Activated T-helper 1 cell treated with anti-CD3 and anti-CD28 coated beads, Interleukin-2, amount 50 U/mL, for 16 hours (primary cell): ENCODE measurements around the gene GNG11.

Experiments used
- DNase-seq, 2 donors: peaks; one replicate each; pipeline ENCODE4 v3.0.0-alpha.2; 2020; ENCODE audit warnings: low read depth in 1 of 2, low spot score in 1 of 2

The GNG11 gene

GRCh38 chr7:93921607-93922566, at the start of gene GNG11:
Gene GNG11 (plus strand): TSS chr7:93921735. CDS start chr7:93922138, 403 bp downstream.
- DNase-seq = no peak

DNA sequence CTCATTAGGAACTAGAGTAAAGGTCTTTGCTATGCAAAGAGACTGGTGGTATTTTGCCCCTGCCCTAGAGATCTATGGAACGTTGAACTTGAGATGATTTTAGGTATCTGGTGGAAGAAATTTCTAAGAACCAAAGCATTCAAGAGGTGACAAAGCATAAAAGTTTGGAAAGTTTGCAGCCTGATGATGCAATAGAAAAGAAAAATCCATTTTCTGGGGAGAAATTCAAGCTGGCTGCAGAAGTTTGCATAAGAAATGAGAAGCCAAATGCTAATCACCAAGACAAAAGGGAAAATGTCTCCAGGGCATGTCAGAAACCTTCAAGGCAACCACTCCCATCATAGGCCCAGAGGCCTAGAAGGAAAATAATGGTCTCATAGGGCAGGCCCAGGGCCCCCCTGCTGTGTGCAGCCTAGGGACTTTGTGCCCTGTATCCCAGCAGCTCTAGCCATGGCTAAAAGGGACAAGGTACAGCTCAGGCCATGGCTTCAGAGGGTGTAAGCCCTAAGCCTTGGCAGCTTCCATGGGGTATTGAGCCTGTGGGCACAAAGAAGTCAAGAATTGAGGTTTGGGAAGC, 47.4 kb upstream of the GNG11 start:
- DNase-seq = no peak

DNA sequence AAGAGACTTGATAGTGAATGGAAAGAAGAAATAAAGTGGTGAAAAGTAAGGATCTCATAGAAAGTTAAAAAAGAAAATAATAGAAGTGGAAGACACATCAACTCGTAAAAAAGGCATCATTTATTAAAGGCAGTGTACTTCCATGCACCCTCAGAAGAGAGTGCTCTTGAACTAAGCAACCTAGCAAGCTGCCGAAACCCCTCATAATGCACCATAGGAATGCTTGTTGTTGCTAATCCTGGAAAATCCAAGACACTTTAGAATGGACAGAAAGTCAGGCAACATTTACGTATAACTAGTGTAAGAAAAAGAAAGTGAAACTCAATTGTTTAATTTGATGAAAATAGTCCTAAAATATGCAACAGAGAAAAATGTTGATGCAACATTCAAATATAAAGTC, 43.8 kb upstream of the GNG11 start:
- no peak for DNase-seq

DNA sequence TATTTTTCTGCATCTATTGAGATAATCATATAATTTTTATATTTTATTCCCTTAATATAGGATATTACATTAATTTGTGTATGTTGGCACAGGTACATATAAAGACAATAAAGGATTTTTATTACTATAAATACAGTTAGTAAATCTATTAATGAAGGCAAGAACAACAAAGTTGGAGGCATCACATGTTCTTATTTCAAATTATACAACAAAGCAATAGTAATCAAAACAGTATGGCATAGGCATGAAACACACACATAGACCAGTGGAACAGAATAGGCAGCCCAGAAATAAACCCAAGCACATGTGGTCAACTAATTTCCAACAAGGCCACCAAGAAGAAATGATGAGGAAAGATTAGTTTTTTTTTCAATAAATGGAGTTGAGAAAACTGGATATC, 42.2 kb upstream of the GNG11 start:
- DNase-seq = no peak

DNA sequence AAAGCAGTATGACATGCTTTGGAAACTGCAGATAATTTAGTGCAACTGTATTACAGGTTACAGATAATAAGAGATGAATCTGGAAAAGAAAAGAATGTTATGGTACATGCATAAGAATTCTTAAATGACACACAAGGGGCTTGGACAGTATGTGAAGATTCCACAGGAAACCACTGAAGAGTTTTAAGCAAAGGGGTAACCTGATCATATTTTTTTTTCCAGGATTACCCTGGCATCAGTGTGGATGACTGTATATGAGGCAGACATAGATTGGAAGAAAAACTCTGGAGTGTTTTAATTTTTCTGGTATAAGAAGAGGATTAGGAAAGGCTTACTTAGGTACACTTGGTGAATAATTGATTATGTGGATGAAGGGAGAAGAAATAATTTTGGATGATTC, 39.1 kb upstream of the GNG11 start:
- DNase-seq = no peak

- DNase-seq = no peak
Measured at GRCh38 chr7:93883078-93883916, 38.2 kb upstream of the GNG11 start.

- no peak for DNase-seq
Measured at GRCh38 chr7:93883917-93884345, 37.6 kb upstream of the GNG11 start.

GRCh38 chr7:93884541-93884940, 37.0 kb upstream of the GNG11 start:
- DNase-seq = no peak

- DNase-seq = no peak
Measured at GRCh38 chr7:93889261-93889660, 32.3 kb upstream of the GNG11 start.

- no peak for DNase-seq
Measured at GRCh38 chr7:93890041-93890463, 31.5 kb upstream of the GNG11 start.

DNA sequence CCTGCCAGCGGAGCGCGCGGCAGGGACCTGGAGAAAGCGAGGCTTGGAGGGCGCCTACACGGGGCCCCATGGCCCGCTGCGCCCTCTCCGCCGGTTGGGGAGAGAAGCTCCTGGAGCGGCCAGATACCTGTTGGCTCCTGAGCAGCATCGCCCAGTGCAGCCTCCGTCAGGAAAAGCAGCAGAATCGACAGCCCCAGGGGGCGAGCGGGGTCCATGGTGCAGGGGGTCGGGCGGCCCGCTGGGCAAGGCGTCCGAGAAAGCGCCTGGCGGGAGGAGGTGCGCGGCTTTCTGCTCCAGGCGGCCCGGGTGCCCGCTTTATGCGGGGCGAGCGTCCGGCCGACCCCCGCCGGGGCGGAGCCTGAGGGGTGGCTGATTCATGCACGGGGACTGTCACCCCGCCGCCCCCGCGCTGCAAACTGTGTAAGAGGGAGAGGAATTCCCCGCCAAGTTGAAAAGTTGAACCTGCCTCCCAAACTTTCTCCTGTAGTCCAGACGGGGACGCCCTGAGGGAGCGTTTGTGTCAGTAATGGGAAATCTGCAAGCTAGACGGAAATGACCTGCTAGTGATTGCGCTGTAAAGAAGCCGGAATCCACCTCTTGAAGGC, 31.0 kb upstream of the GNG11 start, which contains the start of gene TFPI2:
TFPI2 (minus strand) TSS at position 290 of the 605 bp plus-strand sequence; CDS start at position 215, 75 bp downstream.
- DNase-seq = no peak

DNA sequence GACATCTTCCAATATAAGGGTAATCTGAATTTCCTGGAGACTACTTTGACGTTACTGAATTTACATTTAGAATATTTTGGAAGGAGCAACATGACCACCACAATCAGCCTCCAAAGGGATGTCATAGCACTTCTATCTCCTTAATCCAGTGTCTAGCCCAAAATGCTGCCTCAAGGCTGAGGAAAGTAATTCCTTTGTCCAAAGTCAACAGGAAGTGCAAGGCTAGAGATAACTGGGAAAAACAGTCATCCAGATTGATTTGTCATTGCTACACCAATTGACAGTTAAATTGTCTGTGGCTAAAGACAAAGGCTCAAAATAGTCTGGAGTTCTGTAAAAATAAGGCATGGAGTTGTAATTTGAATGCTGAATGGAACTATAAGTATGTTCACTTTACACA, 27.1 kb upstream of the GNG11 start:
- no peak for DNase-seq

DNA sequence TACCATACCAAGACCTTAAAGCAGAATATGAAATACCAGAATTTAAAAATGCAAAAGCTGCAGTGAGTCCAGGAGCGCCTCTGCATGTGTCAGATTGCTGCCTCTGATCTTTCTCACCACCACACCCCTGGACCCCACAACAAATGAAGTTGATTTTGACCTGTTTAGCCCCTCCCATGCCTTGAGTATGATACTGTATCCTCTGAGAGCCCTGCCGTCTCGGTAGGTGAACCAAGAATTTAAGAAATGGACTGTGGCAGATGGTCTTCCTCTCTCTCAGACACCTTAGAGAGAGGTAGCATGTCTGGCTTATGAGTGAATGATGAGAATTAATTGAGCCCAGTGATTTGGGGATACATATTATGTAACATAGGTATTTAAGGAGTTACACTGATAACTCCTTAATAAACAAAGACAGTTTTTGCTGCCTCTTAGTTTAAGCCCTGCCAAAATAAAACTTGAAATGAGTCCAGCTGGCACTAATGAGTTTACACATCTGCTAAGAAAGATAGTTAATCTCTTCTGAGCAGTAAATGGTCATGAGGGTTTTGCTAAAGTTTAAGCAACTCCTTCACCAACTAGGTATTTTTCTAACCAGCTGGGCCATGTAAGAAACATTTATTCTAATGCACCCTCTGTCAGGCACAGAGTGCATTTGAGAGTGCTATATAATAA, 26.4 kb upstream of the GNG11 start:
- DNase-seq = no peak

DNA sequence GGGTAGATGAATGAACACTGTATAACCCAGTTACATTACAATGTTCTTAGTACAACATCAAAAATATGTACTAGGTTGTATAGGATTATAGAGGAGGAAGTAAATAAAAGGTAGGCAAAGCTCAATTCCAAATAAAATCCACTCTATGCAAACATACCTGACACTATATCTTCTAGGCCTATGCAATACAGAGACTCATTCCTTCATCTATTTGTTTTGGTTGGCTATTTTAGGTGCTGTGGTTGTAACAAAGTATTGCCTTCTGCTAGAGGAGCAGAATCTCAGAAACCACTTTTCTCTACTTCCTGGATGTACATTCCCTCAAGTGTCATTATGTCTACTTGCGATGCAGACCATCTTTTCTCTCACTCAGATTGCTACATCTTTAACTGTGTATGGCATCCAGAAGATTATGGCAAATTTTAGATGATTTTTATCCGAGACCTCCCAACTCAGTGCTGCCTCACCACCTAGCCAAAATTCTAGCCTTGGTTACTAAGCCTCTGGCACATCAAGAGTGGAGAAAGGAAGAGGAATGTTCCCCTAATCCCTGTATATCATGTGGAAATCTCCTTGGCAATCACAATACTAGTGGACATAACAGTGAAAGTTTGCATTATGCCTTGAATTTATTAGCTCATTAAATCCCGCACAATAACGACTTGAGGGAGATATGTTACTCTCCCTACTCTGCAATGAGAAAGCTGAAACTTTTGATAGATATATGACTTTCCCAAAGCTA, 25.5 kb upstream of the GNG11 start:
- no peak for DNase-seq

GRCh38 chr7:93897680-93898079, 23.9 kb upstream of the GNG11 start:
- DNase-seq = no peak

DNA sequence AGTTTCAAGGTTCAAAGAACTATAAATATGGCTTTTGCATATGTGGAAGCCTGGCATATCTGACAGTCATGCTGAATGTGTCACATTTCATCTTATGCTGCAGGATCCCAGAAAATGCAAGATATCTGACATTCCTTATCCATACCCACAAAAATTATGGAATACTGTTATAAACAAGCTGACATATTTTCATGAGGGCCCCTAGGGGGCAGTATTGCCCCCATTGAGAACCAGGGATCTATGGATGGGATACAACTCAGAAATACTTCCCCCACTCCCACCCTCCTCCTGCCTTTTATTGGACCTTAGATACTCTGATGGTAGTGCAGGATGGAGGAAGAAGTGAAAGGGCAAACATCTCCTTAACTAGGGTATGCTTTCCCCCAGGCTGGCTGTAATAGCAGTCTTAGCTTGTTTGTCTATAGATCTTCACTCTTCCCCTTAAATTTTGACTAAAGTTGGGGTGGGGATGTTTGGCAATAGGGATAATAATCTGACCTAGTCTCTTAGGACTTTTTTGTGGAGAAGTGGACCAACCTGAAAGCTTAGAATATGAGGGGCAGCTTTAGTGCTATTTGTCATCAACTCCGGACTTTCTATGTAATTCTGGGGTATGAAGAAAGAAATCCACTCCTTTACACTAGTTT, 18.6 kb upstream of the GNG11 start:
- no peak for DNase-seq

GRCh38 chr7:93906267-93906666, 15.3 kb upstream of the GNG11 start, which contains the start of gene GNGT1:
Gene GNGT1 (plus strand): TSS chr7:93906567. CDS start chr7:93906747, 180 bp downstream.
- DNase-seq = no peak

- no peak for DNase-seq
Measured at GRCh38 chr7:93910076-93910994, 11.2 kb upstream of the GNG11 start.
